GM23248 (cell line): ENCODE data around the gene ROBO2.

Experiments used
- EZH2 ChIP-seq: fragments of 200-600 bp; sonication (generic); IDR thresholded peaks from 2 replicates; pipeline ENCODE4 v1.6.1; 2018; ENCODE audit warnings: antibody characterized with exemption, mild to moderate bottlenecking; ENCODE audit not compliant: insufficient read depth, poor library complexity, severe bottlenecking
- EZH2phosphoT487 ChIP-seq: fragments of 200-600 bp; sonication (generic); IDR thresholded peaks from 2 replicates; pipeline ENCODE4 v1.6.1; 2018; ENCODE audit warnings: antibody characterized with exemption, moderate library complexity, mild to moderate bottlenecking, low read depth; ENCODE audit not compliant: insufficient read depth

DNA sequence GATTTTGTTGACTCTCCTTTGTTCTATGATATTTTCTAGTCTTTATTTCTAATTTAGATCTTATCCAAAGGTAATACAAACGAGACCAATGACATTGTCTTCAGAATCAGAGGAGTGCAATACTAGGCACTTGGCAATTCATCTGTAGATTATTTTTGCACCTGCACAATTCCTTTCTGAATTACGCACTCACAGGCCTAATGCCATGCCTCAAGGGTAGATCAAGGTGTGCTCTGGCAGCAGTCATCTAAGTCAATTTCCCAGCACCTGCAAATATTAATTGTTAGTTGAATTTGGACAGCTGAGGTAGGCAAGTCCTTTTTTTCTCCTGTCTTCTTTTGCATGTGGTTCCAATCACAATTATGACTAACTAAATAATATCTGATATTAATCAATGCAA lies 653.2 kb downstream of the ROBO2 start:
- TF ChIP-seq EZH2phosphoT487 (no peak), EZH2 (no peak)
